Subcutaneous adipose tissue (tissue), 4 donors: ENCODE data around the gene COL6A1. TPM values are rescaled to one million over a fixed set of nuclear protein-coding genes. Genes with fewer than 3 reads are reported as not detected.

Experiments
- CTCF ChIP-seq: fragments of 450-650 bp; IDR thresholded peaks from one replicate; pipeline ENCODE4 v1.5.1; 2016; ENCODE audit warnings: low read depth, mild to moderate bottlenecking, control low read depth, antibody characterized with exemption, moderate library complexity
- total RNA-seq, 4 donors: library from RNA; depleted of rRNA; stranded (reverse); fragments of >200 nt; gene quantifications; one replicate each; pipeline ENCODE4 v1.1.0, GENCODE V29; 2016

Gene COL6A1
- total RNA-seq, 4 donors from 2014 or later = 199 to 567 (median 554) TPM

- no peak for TF ChIP-seq CTCF
Observed at GRCh38 chr21:46037331-46038325, 56.1 kb downstream of the COL6A1 start.

GRCh38 chr21:46038341-46038829 lies 56.8 kb downstream of the COL6A1 start:
- no peak for TF ChIP-seq CTCF

- TF ChIP-seq CTCF = no peak
Observed at GRCh38 chr21:46038871-46039397, 57.4 kb downstream of the COL6A1 start.

- no peak for TF ChIP-seq CTCF
Observed at GRCh38 chr21:46039891-46040660, 58.5 kb downstream of the COL6A1 start.

- no peak for TF ChIP-seq CTCF
Observed at GRCh38 chr21:46040707-46041106, 59.1 kb downstream of the COL6A1 start.

GRCh38 chr21:46041183-46041582 lies 59.6 kb downstream of the COL6A1 start:
- TF ChIP-seq CTCF = no peak
